HG03175 (cell line): ENCODE results near the gene HUNK.

Source experiments
- ATAC-seq: cut with Tn5 transposase; IDR thresholded peaks from one replicate; pipeline ENCODE4 v1.9.1; 2021; ENCODE audit warnings: mild to moderate bottlenecking, moderate library complexity; ENCODE audit not compliant: unreplicated experiment

The HUNK gene

GRCh38 chr21:31895077-31895835 is 22.4 kb downstream of the HUNK start:
- ATAC-seq, result no peak

- ATAC-seq, result no peak
Measured at GRCh38 chr21:31896019-31896418, 23.2 kb downstream of the HUNK start.

GRCh38 chr21:31897311-31897710 is 24.5 kb downstream of the HUNK start:
- no peak for ATAC-seq

- no peak for ATAC-seq
Measured at GRCh38 chr21:31898933-31899630, 26.3 kb downstream of the HUNK start.

GRCh38 chr21:31900121-31900895 is 27.5 kb downstream of the HUNK start:
- no peak for ATAC-seq

GRCh38 chr21:31901315-31901714 is 28.5 kb downstream of the HUNK start:
- ATAC-seq, result no peak

- ATAC-seq, result no peak
Measured at GRCh38 chr21:31902438-31902837, 29.6 kb downstream of the HUNK start.

- ATAC-seq, result no peak
Measured at GRCh38 chr21:31903896-31904295, 31.1 kb downstream of the HUNK start.

GRCh38 chr21:31905503-31906451 is 33.0 kb downstream of the HUNK start:
- ATAC-seq, result no peak

- ATAC-seq, result no peak
Measured at GRCh38 chr21:31908106-31909031, 35.5 kb downstream of the HUNK start.

GRCh38 chr21:31909153-31910073 is 36.6 kb downstream of the HUNK start:
- ATAC-seq, result no peak

GRCh38 chr21:31910074-31910470 is 37.3 kb downstream of the HUNK start:
- no peak for ATAC-seq

GRCh38 chr21:31911138-31911907 is 38.5 kb downstream of the HUNK start:
- no peak for ATAC-seq

- ATAC-seq, result no peak
Measured at GRCh38 chr21:31912501-31912900, 39.7 kb downstream of the HUNK start.

GRCh38 chr21:31913182-31913608 is 40.4 kb downstream of the HUNK start:
- ATAC-seq, result no peak

GRCh38 chr21:31914472-31914871 is 41.7 kb downstream of the HUNK start:
- ATAC-seq, result no peak

GRCh38 chr21:31915566-31915965 is 42.7 kb downstream of the HUNK start:
- ATAC-seq, result no peak

GRCh38 chr21:31917108-31917507 is 44.3 kb downstream of the HUNK start:
- ATAC-seq, result no peak
